HepG2 (cell line): ENCODE results near the gene MPG. TPM values are rescaled to one million over a fixed set of nuclear protein-coding genes. Genes with fewer than 3 reads are reported as not detected.

ENCODE experiments used
- CHD2 ChIP-seq: IDR thresholded peaks from 2 replicates; pipeline ENCODE4 v1.6.1; 2011; ENCODE audit warnings: low read depth, low read length, improper control_type of control experiment
- CHD4 ChIP-seq: fragments of 200-600 bp; sonication (generic); IDR thresholded peaks from 2 replicates; pipeline ENCODE4 v1.7.0; 2017; ENCODE audit warnings: mild to moderate bottlenecking, low read length, borderline replicate concordance
- DR1 ChIP-seq: sonication (generic); formaldehyde crosslinking; IDR thresholded peaks from 2 replicates; pipeline ENCODE4 v1.8.0; 2021; ENCODE audit warnings: mild to moderate bottlenecking, missing genetic modification reagents, inconsistent platforms
- ERF ChIP-seq: IDR thresholded peaks from 2 replicates; pipeline ENCODE4 v1.6.1; 2018; ENCODE audit warnings: missing biosample characterization, missing genetic modification reagents
- HDAC2 ChIP-seq: sonication (generic); formaldehyde crosslinking; IDR thresholded peaks from 2 replicates; pipeline ENCODE4 v1.4.0; 2020; ENCODE audit warnings: missing genetic modification reagents
- IKZF1 ChIP-seq: fragments of 450-650 bp; IDR thresholded peaks from 2 replicates; pipeline ENCODE4 v1.7.1; 2016
- IKZF4 ChIP-seq: sonication (generic); formaldehyde crosslinking; IDR thresholded peaks from 2 replicates; pipeline ENCODE4 v1.5.1; 2020; ENCODE audit warnings: borderline replicate concordance, mild to moderate bottlenecking, low read depth, missing genetic modification reagents; ENCODE audit errors: not compliant biosample characterization
- MIER3 ChIP-seq: IDR thresholded peaks from 2 replicates; pipeline ENCODE4 v1.6.1; 2016; ENCODE audit warnings: missing compliant biosample characterization, borderline replicate concordance
- MIXL1 ChIP-seq: IDR thresholded peaks from 2 replicates; pipeline ENCODE4 v1.6.1; 2016
- POGZ ChIP-seq: sonication (generic); formaldehyde crosslinking; IDR thresholded peaks from 2 replicates; pipeline ENCODE4 v1.4.0; 2020; ENCODE audit warnings: mild to moderate bottlenecking, missing genetic modification reagents
- ZBTB20 ChIP-seq: sonication (generic); formaldehyde crosslinking; IDR thresholded peaks from 2 replicates; pipeline ENCODE4 v1.8.1; 2023; ENCODE audit warnings: missing genetic modification reagents, low read depth, mild to moderate bottlenecking, borderline replicate concordance
- ZNF546 ChIP-seq: sonication (generic); formaldehyde crosslinking; conservative IDR thresholded peaks from 2 replicates; pipeline ENCODE4 v1.8.1; 2023; ENCODE audit warnings: mild to moderate bottlenecking, missing genetic modification reagents
- ZNF570 ChIP-seq: sonication (generic); formaldehyde crosslinking; IDR thresholded peaks from 2 replicates; pipeline ENCODE4 v1.4.0; 2020; ENCODE audit warnings: mild to moderate bottlenecking, missing genetic modification reagents, borderline replicate concordance
- ZSCAN12 ChIP-seq: sonication (generic); formaldehyde crosslinking; IDR thresholded peaks from 2 replicates; pipeline ENCODE4 v1.9.0; 2021; ENCODE audit warnings: mild to moderate bottlenecking, missing genetic modification reagents
- polyA plus RNA-seq, 8 experiments: library from polyadenylated mRNA; depleted of rRNA in 3 of 8; stranded (reverse) in 7 of 8; unstranded in 1 of 8; fragments of >200 nt; fragmentation: Illumina TruSeq in 4 of 8; extraction: Trizol in 4 of 8; gene quantifications; 2 replicates each; pipeline versions ENCODE4 v1.2.1 to v1.2.3, GENCODE V29; 2011 to 2016; ENCODE audit warnings: low read depth in 4 of 8, missing spikeins in 1 of 8, mixed read lengths in 1 of 8; ENCODE audit not compliant: insufficient read depth in 1 of 8
- total RNA-seq, 5 experiments: library from RNA; depleted of rRNA; stranded (reverse); fragments of >200 nt; fragmentation: Illumina TruSeq; extraction: Trizol; gene quantifications; 2 replicates each; pipeline ENCODE4 v1.2.3, GENCODE V29; 2016; ENCODE audit warnings: low read depth in 1 of 5
- TF ChIP-seq, protein P1 (sequence below): sonication (generic); formaldehyde crosslinking; IDR thresholded peaks from 2 replicates; pipeline ENCODE4 v1.8.0; 2022; ENCODE audit warnings: mild to moderate bottlenecking, missing genetic modification reagents, moderate library complexity
- TF ChIP-seq, protein P2 (sequence below): sonication (generic); formaldehyde crosslinking; IDR thresholded peaks from 2 replicates; pipeline ENCODE4 v1.8.1; 2023; ENCODE audit warnings: mild to moderate bottlenecking, missing genetic modification reagents
- TF ChIP-seq, protein P3 (sequence below): sonication (generic); formaldehyde crosslinking; IDR thresholded peaks from 2 replicates; pipeline ENCODE4 v1.8.0; 2022; ENCODE audit warnings: missing genetic modification reagents, low read depth, mild to moderate bottlenecking, borderline replicate concordance
- TF ChIP-seq, protein P4 (sequence below): sonication (generic); formaldehyde crosslinking; conservative IDR thresholded peaks from 2 replicates; pipeline ENCODE4 v1.4.0; 2020; ENCODE audit warnings: mild to moderate bottlenecking, missing genetic modification reagents, moderate library complexity
- TF ChIP-seq, protein P5 (sequence below): sonication (generic); formaldehyde crosslinking; IDR thresholded peaks from 2 replicates; pipeline ENCODE4 v1.4.0; 2020; ENCODE audit warnings: mild to moderate bottlenecking, missing genetic modification reagents, borderline replicate concordance

Gene MPG
- total and polyA plus RNA-seq, 2 of the 13 experiments (the other 11 are each of a cell fraction or from before 2014, with no cell fraction given), result 59.1 to 62.5 TPM

DNA sequence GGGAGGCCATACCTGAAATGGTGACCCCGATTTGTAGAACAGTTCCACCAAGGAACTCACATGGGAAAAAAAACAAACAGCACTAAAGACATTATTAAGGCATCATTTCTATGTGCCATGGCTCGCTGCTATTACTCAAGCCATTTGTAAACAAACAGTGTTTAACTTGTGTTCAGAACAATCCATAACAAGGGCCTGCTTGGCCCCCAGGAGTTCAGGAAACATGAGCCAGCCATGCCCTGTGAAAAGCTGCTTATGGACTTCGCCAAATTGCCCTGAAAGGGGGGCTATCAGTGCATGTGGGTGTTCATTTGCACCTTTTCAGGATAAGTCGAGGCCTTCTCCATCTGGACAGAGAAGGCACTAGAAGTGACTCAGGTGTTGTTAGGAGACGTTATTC is 32.6 kb upstream of the MPG start (continued):
- TF ChIP-seq, protein P1, sequence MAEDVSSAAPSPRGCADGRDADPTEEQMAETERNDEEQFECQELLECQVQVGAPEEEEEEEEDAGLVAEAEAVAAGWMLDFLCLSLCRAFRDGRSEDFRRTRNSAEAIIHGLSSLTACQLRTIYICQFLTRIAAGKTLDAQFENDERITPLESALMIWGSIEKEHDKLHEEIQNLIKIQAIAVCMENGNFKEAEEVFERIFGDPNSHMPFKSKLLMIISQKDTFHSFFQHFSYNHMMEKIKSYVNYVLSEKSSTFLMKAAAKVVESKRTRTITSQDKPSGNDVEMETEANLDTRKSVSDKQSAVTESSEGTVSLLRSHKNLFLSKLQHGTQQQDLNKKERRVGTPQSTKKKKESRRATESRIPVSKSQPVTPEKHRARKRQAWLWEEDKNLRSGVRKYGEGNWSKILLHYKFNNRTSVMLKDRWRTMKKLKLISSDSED (CRISPR knock-in tag), result no peak
- no peak for TF ChIP-seq POGZ (CRISPR knock-in tag)
- TF ChIP-seq MIER3 (CRISPR knock-in tag), result peak; percentile 61; the same call in 1 of the 2 replicates
- no peak for TF ChIP-seq ZSCAN12 (CRISPR knock-in tag)
- TF ChIP-seq HDAC2, result peak; percentile 50; the same call in 1 of the 2 replicates
- TF ChIP-seq, protein P2, sequence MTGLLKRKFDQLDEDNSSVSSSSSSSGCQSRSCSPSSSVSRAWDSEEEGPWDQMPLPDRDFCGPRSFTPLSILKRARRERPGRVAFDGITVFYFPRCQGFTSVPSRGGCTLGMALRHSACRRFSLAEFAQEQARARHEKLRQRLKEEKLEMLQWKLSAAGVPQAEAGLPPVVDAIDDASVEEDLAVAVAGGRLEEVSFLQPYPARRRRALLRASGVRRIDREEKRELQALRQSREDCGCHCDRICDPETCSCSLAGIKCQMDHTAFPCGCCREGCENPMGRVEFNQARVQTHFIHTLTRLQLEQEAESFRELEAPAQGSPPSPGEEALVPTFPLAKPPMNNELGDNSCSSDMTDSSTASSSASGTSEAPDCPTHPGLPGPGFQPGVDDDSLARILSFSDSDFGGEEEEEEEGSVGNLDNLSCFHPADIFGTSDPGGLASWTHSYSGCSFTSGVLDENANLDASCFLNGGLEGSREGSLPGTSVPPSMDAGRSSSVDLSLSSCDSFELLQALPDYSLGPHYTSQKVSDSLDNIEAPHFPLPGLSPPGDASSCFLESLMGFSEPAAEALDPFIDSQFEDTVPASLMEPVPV (CRISPR knock-in tag), result no peak
- no peak for TF ChIP-seq CHD2
- TF ChIP-seq DR1 (CRISPR knock-in tag), result no peak
- no peak for TF ChIP-seq IKZF4
- TF ChIP-seq, protein P3, sequence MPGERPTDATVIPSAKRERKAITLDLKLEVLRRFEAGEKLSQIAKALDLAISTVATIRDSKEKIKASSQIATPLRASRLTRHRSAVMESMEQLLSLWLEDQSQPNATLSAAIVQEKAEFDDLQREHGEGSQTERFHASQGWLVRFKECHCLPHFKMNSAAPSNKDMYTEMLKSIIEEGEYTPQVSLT, result no peak
- TF ChIP-seq ERF (CRISPR knock-in tag), result peak; percentile 58; the same call in 1 of the 2 replicates
- TF ChIP-seq, protein P4, sequence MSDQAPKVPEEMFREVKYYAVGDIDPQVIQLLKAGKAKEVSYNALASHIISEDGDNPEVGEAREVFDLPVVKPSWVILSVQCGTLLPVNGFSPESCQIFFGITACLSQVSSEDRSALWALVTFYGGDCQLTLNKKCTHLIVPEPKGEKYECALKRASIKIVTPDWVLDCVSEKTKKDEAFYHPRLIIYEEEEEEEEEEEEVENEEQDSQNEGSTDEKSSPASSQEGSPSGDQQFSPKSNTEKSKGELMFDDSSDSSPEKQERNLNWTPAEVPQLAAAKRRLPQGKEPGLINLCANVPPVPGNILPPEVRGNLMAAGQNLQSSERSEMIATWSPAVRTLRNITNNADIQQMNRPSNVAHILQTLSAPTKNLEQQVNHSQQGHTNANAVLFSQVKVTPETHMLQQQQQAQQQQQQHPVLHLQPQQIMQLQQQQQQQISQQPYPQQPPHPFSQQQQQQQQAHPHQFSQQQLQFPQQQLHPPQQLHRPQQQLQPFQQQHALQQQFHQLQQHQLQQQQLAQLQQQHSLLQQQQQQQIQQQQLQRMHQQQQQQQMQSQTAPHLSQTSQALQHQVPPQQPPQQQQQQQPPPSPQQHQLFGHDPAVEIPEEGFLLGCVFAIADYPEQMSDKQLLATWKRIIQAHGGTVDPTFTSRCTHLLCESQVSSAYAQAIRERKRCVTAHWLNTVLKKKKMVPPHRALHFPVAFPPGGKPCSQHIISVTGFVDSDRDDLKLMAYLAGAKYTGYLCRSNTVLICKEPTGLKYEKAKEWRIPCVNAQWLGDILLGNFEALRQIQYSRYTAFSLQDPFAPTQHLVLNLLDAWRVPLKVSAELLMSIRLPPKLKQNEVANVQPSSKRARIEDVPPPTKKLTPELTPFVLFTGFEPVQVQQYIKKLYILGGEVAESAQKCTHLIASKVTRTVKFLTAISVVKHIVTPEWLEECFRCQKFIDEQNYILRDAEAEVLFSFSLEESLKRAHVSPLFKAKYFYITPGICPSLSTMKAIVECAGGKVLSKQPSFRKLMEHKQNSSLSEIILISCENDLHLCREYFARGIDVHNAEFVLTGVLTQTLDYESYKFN (CRISPR knock-in tag), result peak; percentile 79
- no peak for TF ChIP-seq ZNF546
- peak; percentile 41; the same call in 1 of the 2 replicates for TF ChIP-seq MIXL1 (CRISPR knock-in tag)
- TF ChIP-seq IKZF1, result no peak
- TF ChIP-seq ZNF570 (CRISPR knock-in tag), result no peak
- TF ChIP-seq, protein P5, sequence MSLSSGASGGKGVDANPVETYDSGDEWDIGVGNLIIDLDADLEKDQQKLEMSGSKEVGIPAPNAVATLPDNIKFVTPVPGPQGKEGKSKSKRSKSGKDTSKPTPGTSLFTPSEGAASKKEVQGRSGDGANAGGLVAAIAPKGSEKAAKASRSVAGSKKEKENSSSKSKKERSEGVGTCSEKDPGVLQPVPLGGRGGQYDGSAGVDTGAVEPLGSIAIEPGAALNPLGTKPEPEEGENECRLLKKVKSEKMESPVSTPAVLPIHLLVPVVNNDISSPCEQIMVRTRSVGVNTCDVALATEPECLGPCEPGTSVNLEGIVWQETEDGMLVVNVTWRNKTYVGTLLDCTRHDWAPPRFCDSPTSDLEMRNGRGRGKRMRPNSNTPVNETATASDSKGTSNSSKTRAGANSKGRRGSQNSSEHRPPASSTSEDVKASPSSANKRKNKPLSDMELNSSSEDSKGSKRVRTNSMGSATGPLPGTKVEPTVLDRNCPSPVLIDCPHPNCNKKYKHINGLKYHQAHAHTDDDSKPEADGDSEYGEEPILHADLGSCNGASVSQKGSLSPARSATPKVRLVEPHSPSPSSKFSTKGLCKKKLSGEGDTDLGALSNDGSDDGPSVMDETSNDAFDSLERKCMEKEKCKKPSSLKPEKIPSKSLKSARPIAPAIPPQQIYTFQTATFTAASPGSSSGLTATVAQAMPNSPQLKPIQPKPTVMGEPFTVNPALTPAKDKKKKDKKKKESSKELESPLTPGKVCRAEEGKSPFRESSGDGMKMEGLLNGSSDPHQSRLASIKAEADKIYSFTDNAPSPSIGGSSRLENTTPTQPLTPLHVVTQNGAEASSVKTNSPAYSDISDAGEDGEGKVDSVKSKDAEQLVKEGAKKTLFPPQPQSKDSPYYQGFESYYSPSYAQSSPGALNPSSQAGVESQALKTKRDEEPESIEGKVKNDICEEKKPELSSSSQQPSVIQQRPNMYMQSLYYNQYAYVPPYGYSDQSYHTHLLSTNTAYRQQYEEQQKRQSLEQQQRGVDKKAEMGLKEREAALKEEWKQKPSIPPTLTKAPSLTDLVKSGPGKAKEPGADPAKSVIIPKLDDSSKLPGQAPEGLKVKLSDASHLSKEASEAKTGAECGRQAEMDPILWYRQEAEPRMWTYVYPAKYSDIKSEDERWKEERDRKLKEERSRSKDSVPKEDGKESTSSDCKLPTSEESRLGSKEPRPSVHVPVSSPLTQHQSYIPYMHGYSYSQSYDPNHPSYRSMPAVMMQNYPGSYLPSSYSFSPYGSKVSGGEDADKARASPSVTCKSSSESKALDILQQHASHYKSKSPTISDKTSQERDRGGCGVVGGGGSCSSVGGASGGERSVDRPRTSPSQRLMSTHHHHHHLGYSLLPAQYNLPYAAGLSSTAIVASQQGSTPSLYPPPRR, result peak; percentile 50; the same call in 1 of the 2 replicates
- no peak for TF ChIP-seq CHD4
- peak; percentile 53; the same call in 1 of the 2 replicates for TF ChIP-seq ZBTB20 (CRISPR knock-in tag)
